HepG2 (cell line): Measurements from ENCODE around the gene IMMT. TPM values are rescaled to one million over a fixed set of nuclear protein-coding genes. Genes with fewer than 3 reads are reported as not detected.

ENCODE experiments used
- REL ChIP-seq: sonication (generic); formaldehyde crosslinking; conservative IDR thresholded peaks from 2 replicates; pipeline ENCODE4 v1.8.0; 2022; ENCODE audit warnings: mild to moderate bottlenecking, missing genetic modification reagents, moderate library complexity
- RXRA ChIP-seq: sonication (generic); formaldehyde crosslinking; IDR thresholded peaks from 2 replicates; pipeline ENCODE4 v1.5.1; 2020; ENCODE audit warnings: missing genetic modification reagents
- SAP130 ChIP-seq: IDR thresholded peaks from 2 replicates; pipeline ENCODE4 v1.6.1; 2016; ENCODE audit warnings: low read depth
- SMC3 ChIP-seq: IDR thresholded peaks from 2 replicates; pipeline ENCODE4 v1.6.1; 2011; ENCODE audit warnings: low read length, improper control_type of control experiment
- SNAI1 ChIP-seq: sonication (generic); formaldehyde crosslinking; IDR thresholded peaks from 2 replicates; pipeline ENCODE4 v1.5.0; 2020; ENCODE audit warnings: mild to moderate bottlenecking, missing genetic modification reagents, borderline replicate concordance
- STAG1 ChIP-seq: sonication (generic); formaldehyde crosslinking; IDR thresholded peaks from 2 replicates; pipeline ENCODE4 v1.4.0; 2020; ENCODE audit warnings: missing genetic modification reagents
- TBX3 ChIP-seq: fragments of 450-650 bp; IDR thresholded peaks from 2 replicates; pipeline ENCODE4 v1.6.1; 2017; ENCODE audit warnings: antibody characterized with exemption, mild to moderate bottlenecking, inconsistent platforms, borderline replicate concordance
- ZNF501 ChIP-seq: sonication (generic); formaldehyde crosslinking; IDR thresholded peaks from 2 replicates; pipeline ENCODE4 v1.5.1; 2020; ENCODE audit warnings: mild to moderate bottlenecking, moderate library complexity, missing genetic modification reagents
- ZSCAN21 ChIP-seq: sonication (generic); formaldehyde crosslinking; IDR thresholded peaks from 2 replicates; pipeline ENCODE4 v1.8.0; 2022; ENCODE audit warnings: mild to moderate bottlenecking, missing genetic modification reagents, moderate library complexity, borderline replicate concordance
- polyA plus RNA-seq, 8 experiments: library from polyadenylated mRNA; depleted of rRNA in 3 of 8; stranded (reverse) in 7 of 8; unstranded in 1 of 8; fragments of >200 nt; fragmentation: Illumina TruSeq in 4 of 8; extraction: Trizol in 4 of 8; gene quantifications; 2 replicates each; pipeline versions ENCODE4 v1.2.1 to v1.2.3, GENCODE V29; 2011 to 2016; ENCODE audit warnings: low read depth in 4 of 8, missing spikeins in 1 of 8, mixed read lengths in 1 of 8; ENCODE audit not compliant: insufficient read depth in 1 of 8
- total RNA-seq, 5 experiments: library from RNA; depleted of rRNA; stranded (reverse); fragments of >200 nt; fragmentation: Illumina TruSeq; extraction: Trizol; gene quantifications; 2 replicates each; pipeline ENCODE4 v1.2.3, GENCODE V29; 2016; ENCODE audit warnings: low read depth in 1 of 5
- TF ChIP-seq, protein P1 (sequence below): sonication (generic); formaldehyde crosslinking; IDR thresholded peaks from 2 replicates; pipeline ENCODE4 v1.4.0; 2020; ENCODE audit warnings: mild to moderate bottlenecking, low read depth, missing genetic modification reagents
- TF ChIP-seq, protein P2 (sequence below): sonication (generic); formaldehyde crosslinking; IDR thresholded peaks from 2 replicates; pipeline ENCODE4 v1.4.0; 2020; ENCODE audit warnings: mild to moderate bottlenecking, missing genetic modification reagents
- TF ChIP-seq, protein P3 (sequence below): sonication (generic); formaldehyde crosslinking; IDR thresholded peaks from 2 replicates; pipeline ENCODE4 v1.4.0; 2020; ENCODE audit warnings: missing genetic modification reagents
- TF ChIP-seq, protein P4 (sequence below): sonication (generic); formaldehyde crosslinking; IDR thresholded peaks from 2 replicates; pipeline ENCODE4 v1.5.0; 2020; ENCODE audit warnings: missing genetic modification reagents, mild to moderate bottlenecking, borderline replicate concordance
- TF ChIP-seq, protein P5 (sequence below): sonication (generic); formaldehyde crosslinking; IDR thresholded peaks from 2 replicates; pipeline ENCODE4 v1.4.0; 2020; ENCODE audit warnings: missing genetic modification reagents
- TF ChIP-seq, protein P6 (sequence below): sonication (generic); formaldehyde crosslinking; IDR thresholded peaks from 2 replicates; pipeline ENCODE4 v1.8.0; 2022; ENCODE audit warnings: low read depth, missing genetic modification reagents
- TF ChIP-seq, protein P7 (sequence below): sonication (generic); formaldehyde crosslinking; IDR thresholded peaks from 2 replicates; pipeline ENCODE4 v1.5.0; 2020; ENCODE audit warnings: mild to moderate bottlenecking, missing genetic modification reagents

The IMMT gene
- total and polyA plus RNA-seq, 2 of the 13 experiments (the other 11 are each of a cell fraction or from before 2014, with no cell fraction given): 63.5 to 119 TPM

DNA sequence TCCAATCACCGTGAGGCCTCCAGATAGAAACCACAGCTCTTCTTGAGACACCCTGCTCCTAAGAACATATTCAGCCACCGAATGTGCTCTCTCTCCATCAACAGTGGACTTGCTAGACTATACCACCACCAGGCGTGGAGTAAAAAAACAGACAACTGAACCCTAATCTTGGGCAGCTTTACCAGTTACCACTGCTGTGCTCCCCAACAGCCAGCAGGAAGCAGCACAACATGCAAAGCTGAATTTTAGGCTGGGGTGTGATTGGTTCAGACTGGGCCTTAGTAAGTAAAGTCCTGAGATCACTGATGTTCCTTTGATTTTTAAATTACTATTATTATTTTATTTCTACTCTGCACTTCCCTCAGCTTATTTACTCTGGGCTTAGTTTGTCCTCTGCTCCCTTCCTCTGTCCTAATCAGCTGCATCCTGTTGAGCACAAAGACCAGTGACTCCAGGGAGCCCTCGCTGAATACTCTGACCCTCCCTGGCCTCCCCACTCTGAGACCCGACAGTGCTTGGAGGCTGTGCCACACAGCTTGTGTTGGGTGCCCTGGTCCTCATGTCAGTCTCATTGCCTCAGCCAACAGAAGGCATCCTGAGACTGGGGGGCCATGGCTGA, 25.9 kb upstream of the IMMT start (continued):
- TF ChIP-seq, protein P1, sequence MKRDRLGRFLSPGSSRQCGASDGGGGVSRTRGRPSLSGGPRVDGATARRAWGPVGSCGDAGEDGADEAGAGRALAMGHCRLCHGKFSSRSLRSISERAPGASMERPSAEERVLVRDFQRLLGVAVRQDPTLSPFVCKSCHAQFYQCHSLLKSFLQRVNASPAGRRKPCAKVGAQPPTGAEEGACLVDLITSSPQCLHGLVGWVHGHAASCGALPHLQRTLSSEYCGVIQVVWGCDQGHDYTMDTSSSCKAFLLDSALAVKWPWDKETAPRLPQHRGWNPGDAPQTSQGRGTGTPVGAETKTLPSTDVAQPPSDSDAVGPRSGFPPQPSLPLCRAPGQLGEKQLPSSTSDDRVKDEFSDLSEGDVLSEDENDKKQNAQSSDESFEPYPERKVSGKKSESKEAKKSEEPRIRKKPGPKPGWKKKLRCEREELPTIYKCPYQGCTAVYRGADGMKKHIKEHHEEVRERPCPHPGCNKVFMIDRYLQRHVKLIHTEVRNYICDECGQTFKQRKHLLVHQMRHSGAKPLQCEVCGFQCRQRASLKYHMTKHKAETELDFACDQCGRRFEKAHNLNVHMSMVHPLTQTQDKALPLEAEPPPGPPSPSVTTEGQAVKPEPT: no peak
- TF ChIP-seq SNAI1 (CRISPR knock-in tag) (no peak), STAG1 (CRISPR knock-in tag) (peak; percentile 91), ZSCAN21 (CRISPR knock-in tag) (no peak), REL (no peak), RXRA (CRISPR knock-in tag) (no peak), SMC3 (peak; percentile 92), ZNF501 (CRISPR knock-in tag) (0 out of 2 replicates have a peak, but pooled peaks have one; percentile 16), SAP130 (CRISPR knock-in tag) (0 out of 2 replicates have a peak, but pooled peaks have one; percentile 21), TBX3 (no peak)
- TF ChIP-seq, protein P2, sequence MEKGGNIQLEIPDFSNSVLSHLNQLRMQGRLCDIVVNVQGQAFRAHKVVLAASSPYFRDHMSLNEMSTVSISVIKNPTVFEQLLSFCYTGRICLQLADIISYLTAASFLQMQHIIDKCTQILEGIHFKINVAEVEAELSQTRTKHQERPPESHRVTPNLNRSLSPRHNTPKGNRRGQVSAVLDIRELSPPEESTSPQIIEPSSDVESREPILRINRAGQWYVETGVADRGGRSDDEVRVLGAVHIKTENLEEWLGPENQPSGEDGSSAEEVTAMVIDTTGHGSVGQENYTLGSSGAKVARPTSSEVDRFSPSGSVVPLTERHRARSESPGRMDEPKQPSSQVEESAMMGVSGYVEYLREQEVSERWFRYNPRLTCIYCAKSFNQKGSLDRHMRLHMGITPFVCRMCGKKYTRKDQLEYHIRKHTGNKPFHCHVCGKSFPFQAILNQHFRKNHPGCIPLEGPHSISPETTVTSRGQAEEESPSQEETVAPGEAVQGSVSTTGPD (CRISPR knock-in tag): no peak
- TF ChIP-seq, protein P3, sequence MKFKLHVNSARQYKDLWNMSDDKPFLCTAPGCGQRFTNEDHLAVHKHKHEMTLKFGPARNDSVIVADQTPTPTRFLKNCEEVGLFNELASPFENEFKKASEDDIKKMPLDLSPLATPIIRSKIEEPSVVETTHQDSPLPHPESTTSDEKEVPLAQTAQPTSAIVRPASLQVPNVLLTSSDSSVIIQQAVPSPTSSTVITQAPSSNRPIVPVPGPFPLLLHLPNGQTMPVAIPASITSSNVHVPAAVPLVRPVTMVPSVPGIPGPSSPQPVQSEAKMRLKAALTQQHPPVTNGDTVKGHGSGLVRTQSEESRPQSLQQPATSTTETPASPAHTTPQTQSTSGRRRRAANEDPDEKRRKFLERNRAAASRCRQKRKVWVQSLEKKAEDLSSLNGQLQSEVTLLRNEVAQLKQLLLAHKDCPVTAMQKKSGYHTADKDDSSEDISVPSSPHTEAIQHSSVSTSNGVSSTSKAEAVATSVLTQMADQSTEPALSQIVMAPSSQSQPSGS (CRISPR knock-in tag): peak; percentile 32; the same call in 1 of the 2 replicates
- TF ChIP-seq, protein P4, sequence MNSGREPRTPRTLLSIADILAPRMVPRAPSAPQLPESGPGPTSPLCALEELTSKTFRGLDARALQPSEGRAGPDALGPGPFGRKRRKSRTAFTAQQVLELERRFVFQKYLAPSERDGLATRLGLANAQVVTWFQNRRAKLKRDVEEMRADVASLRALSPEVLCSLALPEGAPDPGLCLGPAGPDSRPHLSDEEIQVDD (CRISPR knock-in tag): peak; percentile 22; the same call in 1 of the 2 replicates
- TF ChIP-seq, protein P5, sequence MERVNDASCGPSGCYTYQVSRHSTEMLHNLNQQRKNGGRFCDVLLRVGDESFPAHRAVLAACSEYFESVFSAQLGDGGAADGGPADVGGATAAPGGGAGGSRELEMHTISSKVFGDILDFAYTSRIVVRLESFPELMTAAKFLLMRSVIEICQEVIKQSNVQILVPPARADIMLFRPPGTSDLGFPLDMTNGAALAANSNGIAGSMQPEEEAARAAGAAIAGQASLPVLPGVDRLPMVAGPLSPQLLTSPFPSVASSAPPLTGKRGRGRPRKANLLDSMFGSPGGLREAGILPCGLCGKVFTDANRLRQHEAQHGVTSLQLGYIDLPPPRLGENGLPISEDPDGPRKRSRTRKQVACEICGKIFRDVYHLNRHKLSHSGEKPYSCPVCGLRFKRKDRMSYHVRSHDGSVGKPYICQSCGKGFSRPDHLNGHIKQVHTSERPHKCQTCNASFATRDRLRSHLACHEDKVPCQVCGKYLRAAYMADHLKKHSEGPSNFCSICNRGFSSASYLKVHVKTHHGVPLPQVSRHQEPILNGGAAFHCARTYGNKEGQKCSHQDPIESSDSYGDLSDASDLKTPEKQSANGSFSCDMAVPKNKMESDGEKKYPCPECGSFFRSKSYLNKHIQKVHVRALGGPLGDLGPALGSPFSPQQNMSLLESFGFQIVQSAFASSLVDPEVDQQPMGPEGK (CRISPR knock-in tag): 0 out of 2 replicates have a peak, but pooled peaks have one; percentile 22
- TF ChIP-seq, protein P6, sequence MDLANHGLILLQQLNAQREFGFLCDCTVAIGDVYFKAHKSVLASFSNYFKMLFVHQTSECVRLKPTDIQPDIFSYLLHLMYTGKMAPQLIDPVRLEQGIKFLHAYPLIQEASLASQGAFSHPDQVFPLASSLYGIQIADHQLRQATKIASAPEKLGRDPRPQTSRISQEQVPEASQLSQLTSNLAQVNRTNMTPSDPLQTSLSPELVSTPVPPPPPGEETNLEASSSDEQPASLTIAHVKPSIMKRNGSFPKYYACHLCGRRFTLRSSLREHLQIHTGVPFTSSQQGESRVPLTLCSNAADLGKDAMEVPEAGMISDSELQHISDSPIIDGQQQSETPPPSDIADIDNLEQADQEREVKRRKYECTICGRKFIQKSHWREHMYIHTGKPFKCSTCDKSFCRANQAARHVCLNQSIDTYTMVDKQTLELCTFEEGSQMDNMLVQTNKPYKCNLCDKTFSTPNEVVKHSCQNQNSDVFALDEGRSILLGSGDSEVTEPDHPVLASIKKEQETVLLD (CRISPR knock-in tag): 0 out of 2 replicates have a peak, but pooled peaks have one; percentile 30
- TF ChIP-seq, protein P7, sequence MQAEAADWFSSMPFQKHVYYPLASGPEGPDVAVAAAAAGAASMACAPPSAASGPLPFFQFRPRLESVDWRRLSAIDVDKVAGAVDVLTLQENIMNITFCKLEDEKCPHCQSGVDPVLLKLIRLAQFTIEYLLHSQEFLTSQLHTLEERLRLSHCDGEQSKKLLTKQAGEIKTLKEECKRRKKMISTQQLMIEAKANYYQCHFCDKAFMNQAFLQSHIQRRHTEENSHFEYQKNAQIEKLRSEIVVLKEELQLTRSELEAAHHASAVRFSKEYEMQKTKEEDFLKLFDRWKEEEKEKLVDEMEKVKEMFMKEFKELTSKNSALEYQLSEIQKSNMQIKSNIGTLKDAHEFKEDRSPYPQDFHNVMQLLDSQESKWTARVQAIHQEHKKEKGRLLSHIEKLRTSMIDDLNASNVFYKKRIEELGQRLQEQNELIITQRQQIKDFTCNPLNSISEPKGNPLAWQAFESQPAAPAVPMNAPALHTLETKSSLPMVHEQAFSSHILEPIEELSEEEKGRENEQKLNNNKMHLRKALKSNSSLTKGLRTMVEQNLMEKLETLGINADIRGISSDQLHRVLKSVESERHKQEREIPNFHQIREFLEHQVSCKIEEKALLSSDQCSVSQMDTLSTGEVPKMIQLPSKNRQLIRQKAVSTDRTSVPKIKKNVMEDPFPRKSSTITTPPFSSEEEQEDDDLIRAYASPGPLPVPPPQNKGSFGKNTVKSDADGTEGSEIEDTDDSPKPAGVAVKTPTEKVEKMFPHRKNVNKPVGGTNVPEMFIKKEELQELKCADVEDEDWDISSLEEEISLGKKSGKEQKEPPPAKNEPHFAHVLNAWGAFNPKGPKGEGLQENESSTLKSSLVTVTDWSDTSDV (CRISPR knock-in tag): no peak
